GM10266 (cell line): ENCODE results near the gene TAS2R30.

Experiments
- DNase-seq: peaks from one replicate; pipeline ENCODE4 v3.0.0; 2012; ENCODE audit errors: extremely low spot score
- TF ChIP-seq, protein P1 (sequence below): IDR thresholded peaks from 2 replicates; pipeline ENCODE4 v1.5.1; 2012; ENCODE audit warnings: mild to moderate bottlenecking, low read depth; ENCODE audit not compliant: control insufficient read depth, insufficient read depth; ENCODE audit errors: missing control alignments

Gene TAS2R30

GRCh38 chr12:11150832-11151231 is 16.4 kb upstream of the TAS2R30 start:
- DNase-seq = no peak
- TF ChIP-seq, protein P1, sequence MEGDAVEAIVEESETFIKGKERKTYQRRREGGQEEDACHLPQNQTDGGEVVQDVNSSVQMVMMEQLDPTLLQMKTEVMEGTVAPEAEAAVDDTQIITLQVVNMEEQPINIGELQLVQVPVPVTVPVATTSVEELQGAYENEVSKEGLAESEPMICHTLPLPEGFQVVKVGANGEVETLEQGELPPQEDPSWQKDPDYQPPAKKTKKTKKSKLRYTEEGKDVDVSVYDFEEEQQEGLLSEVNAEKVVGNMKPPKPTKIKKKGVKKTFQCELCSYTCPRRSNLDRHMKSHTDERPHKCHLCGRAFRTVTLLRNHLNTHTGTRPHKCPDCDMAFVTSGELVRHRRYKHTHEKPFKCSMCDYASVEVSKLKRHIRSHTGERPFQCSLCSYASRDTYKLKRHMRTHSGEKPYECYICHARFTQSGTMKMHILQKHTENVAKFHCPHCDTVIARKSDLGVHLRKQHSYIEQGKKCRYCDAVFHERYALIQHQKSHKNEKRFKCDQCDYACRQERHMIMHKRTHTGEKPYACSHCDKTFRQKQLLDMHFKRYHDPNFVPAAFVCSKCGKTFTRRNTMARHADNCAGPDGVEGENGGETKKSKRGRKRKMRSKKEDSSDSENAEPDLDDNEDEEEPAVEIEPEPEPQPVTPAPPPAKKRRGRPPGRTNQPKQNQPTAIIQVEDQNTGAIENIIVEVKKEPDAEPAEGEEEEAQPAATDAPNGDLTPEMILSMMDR = no peak

GRCh38 chr12:11147420-11147819 is 13.0 kb upstream of the TAS2R30 start:
- TF ChIP-seq, protein P1 = no peak
- no peak for DNase-seq

- TF ChIP-seq, protein P1 = no peak
These were observed 9.9 kb upstream of the TAS2R30 start for GRCh38 chr12:11144297-11144696.

GRCh38 chr12:11143352-11143751 is 8.9 kb upstream of the TAS2R30 start:
- TF ChIP-seq, protein P1 = no peak
- DNase-seq = no peak

More at GRCh38 chr12:11144297-11144696, 9.9 kb upstream of the TAS2R30 start:
- no peak for DNase-seq

DNA sequence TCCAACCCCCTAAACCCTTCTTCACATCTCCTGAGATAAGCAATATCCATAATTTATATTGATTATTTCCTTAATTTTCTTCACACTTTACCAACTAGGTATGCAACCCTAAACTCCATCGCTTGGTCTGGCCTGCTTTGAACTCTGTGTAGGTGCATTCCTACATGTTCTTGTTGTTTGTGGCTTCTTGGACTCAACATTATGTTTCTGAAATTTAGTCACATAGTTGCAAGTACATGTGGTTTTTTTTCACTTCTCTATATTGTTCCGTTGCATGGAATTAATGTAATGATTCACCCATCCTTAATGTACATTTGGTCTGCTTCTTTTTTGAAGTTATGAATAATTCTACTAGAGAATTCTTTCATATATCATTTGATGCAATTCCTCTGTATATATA is 1.6 kb upstream of the TAS2R30 start:
- TF ChIP-seq, protein P1 = no peak
- DNase-seq = no peak

DNA sequence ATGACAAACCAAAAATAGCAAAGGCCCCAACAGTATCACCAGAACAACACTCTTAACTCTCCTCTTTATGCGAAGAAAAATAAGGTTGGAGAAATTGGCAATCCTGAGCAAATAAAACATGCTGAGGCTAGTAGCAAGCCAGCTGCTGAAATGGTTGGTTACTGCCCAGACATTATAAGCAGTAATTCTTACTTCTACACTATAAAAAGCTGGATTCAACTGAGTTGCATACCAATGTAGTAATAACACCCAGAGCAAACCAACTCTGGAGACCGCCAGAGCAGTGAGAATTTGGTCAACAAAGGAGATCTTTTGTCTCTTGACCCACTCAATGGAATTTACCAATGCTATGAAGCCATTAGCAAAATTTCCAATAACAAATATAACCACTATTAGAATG is 628 bp downstream of the TAS2R30 start:
- TF ChIP-seq, protein P1 = no peak
- DNase-seq = no peak

GRCh38 chr12:11133162-11133561 is 1.3 kb downstream of the TAS2R30 start:
- TF ChIP-seq, protein P1 = no peak
- no peak for DNase-seq

DNA sequence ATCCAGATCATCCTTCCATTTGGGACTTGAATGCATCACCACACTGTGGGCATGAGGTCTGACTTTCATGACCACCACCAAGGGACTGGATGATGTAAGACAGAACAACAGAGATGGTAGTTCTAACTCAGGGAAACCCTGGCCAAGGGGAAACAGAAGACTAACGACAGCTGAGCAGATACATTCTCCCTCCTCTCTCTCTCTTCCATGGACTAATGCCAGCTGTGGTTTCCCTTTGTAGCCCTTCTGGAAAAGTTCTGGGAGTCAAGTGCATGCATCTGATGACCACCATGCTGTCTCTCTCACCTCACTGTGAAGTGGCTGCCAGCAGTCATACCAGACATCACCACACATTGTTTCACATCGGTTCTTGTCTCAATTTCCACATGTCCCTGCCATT is 3.4 kb downstream of the TAS2R30 start:
- DNase-seq = no peak
- TF ChIP-seq, protein P1 = no peak
